ENCODE results near the gene LCLAT1.

DNA sequence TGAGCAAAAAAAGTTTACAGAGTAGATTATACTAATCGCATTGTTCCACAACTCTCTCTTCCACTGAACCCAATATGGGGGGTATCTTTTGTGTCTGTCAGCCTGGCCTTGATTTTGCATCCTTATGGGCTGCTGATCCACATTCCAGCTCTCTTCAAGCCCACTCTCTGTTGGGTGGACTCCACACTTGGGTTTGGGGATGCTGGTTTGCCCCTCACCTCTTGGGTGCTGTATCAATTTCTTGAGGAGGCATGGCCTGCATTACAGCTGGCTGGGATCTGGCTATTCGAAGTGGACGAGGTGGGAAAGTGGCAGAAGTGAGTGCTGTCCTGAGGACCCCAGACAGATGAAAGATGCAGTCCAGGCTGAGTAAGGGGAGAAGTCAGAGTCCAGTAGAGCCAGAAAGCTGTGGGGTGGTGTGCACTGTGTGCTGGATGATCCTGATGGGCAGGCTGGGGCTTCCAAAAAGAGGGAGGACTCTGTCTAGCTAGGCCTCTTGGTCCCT lies 218.8 kb downstream of the LCLAT1 start:
- TF ChIP-seq, protein P1, sequence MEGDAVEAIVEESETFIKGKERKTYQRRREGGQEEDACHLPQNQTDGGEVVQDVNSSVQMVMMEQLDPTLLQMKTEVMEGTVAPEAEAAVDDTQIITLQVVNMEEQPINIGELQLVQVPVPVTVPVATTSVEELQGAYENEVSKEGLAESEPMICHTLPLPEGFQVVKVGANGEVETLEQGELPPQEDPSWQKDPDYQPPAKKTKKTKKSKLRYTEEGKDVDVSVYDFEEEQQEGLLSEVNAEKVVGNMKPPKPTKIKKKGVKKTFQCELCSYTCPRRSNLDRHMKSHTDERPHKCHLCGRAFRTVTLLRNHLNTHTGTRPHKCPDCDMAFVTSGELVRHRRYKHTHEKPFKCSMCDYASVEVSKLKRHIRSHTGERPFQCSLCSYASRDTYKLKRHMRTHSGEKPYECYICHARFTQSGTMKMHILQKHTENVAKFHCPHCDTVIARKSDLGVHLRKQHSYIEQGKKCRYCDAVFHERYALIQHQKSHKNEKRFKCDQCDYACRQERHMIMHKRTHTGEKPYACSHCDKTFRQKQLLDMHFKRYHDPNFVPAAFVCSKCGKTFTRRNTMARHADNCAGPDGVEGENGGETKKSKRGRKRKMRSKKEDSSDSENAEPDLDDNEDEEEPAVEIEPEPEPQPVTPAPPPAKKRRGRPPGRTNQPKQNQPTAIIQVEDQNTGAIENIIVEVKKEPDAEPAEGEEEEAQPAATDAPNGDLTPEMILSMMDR (conservative IDR thresholded peaks at IDR 0.05; ENCODE audit: low read length), result no peak
- TF ChIP-seq EZH2phosphoT487 (IDR thresholded peaks at IDR 0.05; ENCODE audit: borderline replicate concordance, low read depth, low read length), result no peak

All from OCI-LY7 (cell line).